Kidney (tissue), 14 donors: ENCODE data around the gene TMEM190. TPM values are rescaled to one million over a fixed set of nuclear protein-coding genes. Genes with fewer than 3 reads are reported as not detected.

ENCODE experiments used
- DNase-seq, 5 donors: peaks; one replicate each; pipeline ENCODE4 v3.0.0-alpha.2; 2013 to 2020
- FAIRE-seq: peaks from 2 replicates; lab custom pipeline; 2012; peaks lifted over from hg19 to GRCh38; lab: Jason Lieb, UNC
- H3K27ac ChIP-seq, 2 donors: one replicate each; pipeline ENCODE4 v1.7.0; 2013; ENCODE audit warnings: low read depth in 2 of 2, low read length in 2 of 2, inconsistent platforms in 1 of 2
- H3K27me3 ChIP-seq: one replicate; pipeline ENCODE4 v1.7.1; 2013; ENCODE audit warnings: low read length, inconsistent platforms; ENCODE audit not compliant: control insufficient read depth, insufficient read depth
- H3K36me3 ChIP-seq, 3 donors: one replicate each; pipeline versions ENCODE4 v1.7.0 to v1.7.1; 2013; ENCODE audit warnings: low read length in 3 of 3, control low read depth in 1 of 3, inconsistent platforms in 1 of 3; ENCODE audit not compliant: insufficient read depth in 3 of 3, control insufficient read depth in 2 of 3
- H3K4me1 ChIP-seq, 3 donors: one replicate each; pipeline versions ENCODE4 v1.7.0 to v1.7.1; 2013; ENCODE audit warnings: low read length in 3 of 3, inconsistent platforms in 1 of 3, low read depth in 1 of 3; ENCODE audit not compliant: control insufficient read depth in 2 of 3, insufficient read depth in 2 of 3
- H3K4me3 ChIP-seq, 3 donors: one replicate each; pipeline versions ENCODE4 v1.7.0 to v1.8.1; 2013; ENCODE audit warnings: low read length in 3 of 3, control low read depth in 1 of 3, inconsistent platforms in 1 of 3
- H3K9ac ChIP-seq, 3 donors: one replicate each; pipeline versions ENCODE4 v1.7.0 to v1.7.1; 2013; ENCODE audit warnings: low read length in 3 of 3, control low read depth in 1 of 3, inconsistent platforms in 1 of 3
- H3K9me3 ChIP-seq, 3 donors: one replicate each; pipeline versions ENCODE4 v1.7.0 to v1.7.1; 2013; ENCODE audit warnings: low read length in 3 of 3, control low read depth in 1 of 3, inconsistent platforms in 1 of 3; ENCODE audit not compliant: control insufficient read depth in 2 of 3, insufficient read depth in 1 of 3
- intact Hi-C: fragments of 100-400 bp; cut with DNase I; formaldehyde crosslinking; loops from one replicate; pipeline ENCODE4 v1.11.1; 2022
- polyA plus RNA-seq: library from polyadenylated mRNA; stranded (reverse); fragments of 350-450 nt; fragmentation: Illumina TruSeq; extraction: RNeasy Lipid Tissue Mini Kit (QIAGEN cat#74804); gene quantifications from one replicate; pipeline ENCODE4 v1.2.3, GENCODE V29; 2014; ENCODE audit warnings: low read depth, low replicate concordance; ENCODE audit not compliant: insufficient read depth
- total RNA-seq: library from RNA; stranded (reverse); fragmentation: NEBNext Ultra II Directional; extraction: Animal tissue kit (Norgen Biotek cat#: 25700); gene quantifications from one replicate; pipeline ENCODE4 v1.2.1, GENCODE V29; 2021
- TF ChIP-seq, protein P1 (sequence below): IDR thresholded peaks from 3 replicates; pipeline ENCODE4 v1.5.1; 2012; ENCODE audit warnings: mild to moderate bottlenecking, moderate library complexity, borderline replicate concordance; ENCODE audit not compliant: insufficient read depth; ENCODE audit errors: extremely low read depth
- donor health status: control.
- donor health status: control.
- donor health status: control.
- donor health status: control.
- donor health status: control.
- donor health status: DM: yes; HTN: yes; CAD: no.
- donor health status: Normal renal cell carcinoma (clear cell type).

Gene TMEM190
- total and polyA plus RNA-seq, 2 donors from 2014 or later = not detected

DNA sequence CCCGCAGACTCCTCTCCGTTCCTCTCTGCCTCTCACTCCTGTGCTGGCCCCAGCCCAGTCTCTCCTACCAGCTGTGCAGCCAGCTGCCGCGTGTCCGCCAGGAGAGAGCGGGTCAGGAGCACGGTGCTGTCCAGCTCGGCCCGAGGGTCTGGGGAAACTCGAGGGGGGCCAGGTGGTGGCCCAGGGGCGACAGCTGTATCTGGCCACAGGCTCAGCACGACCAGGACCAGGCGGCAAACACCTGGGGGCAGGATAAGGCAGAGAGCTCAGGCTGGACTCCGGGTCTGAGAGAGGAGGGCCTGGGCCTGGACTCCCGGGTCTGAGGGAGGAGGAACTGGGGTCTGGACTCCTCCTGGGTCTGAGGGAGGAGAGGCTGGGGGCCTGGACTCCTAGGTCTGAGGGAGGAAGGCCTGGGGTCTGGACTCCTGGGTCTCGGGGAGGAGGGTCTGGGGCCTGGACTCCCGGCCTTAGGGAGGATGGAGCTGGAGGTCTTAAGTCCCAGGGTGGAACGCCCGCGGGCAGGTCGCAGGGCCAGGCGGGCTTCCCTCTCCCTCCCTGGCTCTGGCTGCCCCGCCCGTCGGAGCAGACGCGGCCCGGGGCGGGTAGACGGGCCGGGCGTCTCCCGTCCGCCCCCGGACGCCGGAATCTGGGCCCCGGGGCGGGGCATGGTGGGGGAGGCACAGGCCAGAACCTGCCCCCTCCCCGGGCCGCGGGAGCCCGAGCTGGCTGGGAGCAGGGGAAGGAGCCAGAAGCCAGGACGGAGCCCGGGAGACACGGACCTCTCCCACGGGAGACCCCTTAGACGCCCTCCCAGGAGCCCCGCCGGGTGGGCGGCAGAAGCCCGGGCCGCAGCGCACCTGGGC lies 7.7 kb upstream of the TMEM190 start:
- Histone ChIP-seq H3K4me3 (no peak overlapping the region), H3K27ac (no peak overlapping the region), H3K9ac (no peak overlapping the region), H3K27me3 (peaks cover 9% of the 10 kb centered on the region), H3K4me1 (peaks cover 0 to 2% (median 0%) of the 10 kb centered on the region in 3 donors), H3K9me3 (no peaks in the 10 kb centered on the region), H3K36me3 (no peaks in the 10 kb centered on the region)
- FAIRE-seq = no peak
- peak in 3 of 5 donors; percentile 43 to 86 (median 69) for DNase-seq
- intact Hi-C loops = no loop called here
- TF ChIP-seq, protein P1, sequence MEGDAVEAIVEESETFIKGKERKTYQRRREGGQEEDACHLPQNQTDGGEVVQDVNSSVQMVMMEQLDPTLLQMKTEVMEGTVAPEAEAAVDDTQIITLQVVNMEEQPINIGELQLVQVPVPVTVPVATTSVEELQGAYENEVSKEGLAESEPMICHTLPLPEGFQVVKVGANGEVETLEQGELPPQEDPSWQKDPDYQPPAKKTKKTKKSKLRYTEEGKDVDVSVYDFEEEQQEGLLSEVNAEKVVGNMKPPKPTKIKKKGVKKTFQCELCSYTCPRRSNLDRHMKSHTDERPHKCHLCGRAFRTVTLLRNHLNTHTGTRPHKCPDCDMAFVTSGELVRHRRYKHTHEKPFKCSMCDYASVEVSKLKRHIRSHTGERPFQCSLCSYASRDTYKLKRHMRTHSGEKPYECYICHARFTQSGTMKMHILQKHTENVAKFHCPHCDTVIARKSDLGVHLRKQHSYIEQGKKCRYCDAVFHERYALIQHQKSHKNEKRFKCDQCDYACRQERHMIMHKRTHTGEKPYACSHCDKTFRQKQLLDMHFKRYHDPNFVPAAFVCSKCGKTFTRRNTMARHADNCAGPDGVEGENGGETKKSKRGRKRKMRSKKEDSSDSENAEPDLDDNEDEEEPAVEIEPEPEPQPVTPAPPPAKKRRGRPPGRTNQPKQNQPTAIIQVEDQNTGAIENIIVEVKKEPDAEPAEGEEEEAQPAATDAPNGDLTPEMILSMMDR = no peak

DNA sequence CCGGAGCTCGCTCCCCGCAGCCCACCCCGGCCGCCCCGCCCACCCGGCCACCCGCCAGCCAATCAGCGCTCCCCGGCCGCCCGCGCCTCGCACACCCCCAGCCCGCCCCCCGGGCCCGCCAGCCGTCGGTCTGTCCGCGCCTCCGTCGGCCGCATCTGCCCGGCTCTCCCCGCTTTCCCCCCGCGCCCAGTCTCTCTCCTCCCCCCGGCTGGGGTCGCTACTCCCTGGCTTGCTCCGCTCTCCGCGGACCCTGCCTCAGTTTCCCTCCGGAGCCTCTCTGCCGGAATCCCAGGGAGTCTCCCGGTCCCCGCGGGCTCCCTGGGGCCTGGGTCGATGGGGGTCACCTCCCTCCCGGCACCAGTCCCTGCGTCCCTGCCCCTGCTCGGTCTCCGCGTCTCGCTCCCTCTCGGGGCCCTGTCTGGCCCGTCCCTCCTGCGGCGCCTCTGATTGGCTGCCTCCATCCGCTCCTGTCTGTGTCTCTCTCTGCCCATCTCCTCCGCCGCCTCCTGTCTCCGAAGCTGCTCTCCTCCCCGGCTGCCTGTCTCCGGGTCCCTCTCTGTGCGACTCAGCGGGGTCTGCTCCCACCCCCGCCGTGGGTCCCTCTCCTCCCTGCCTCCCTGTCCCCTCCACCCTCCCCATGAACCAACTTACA lies 6.8 kb upstream of the TMEM190 start:
- no peak for FAIRE-seq
- Histone ChIP-seq H3K27me3 (peaks cover 9% of the 10 kb centered on the region), H3K9me3 (no peaks in the 10 kb centered on the region), H3K4me3 (no peak overlapping the region), H3K9ac (no peak overlapping the region), H3K4me1 (peaks cover 0 to 2% (median 0%) of the 10 kb centered on the region in 3 donors), H3K27ac (no peak overlapping the region), H3K36me3 (no peaks in the 10 kb centered on the region)
- intact Hi-C loops = no loop called here
- TF ChIP-seq, protein P1 = no peak
- DNase-seq = peak; percentile 62 to 82 (median 65)

- no peaks in the 10 kb centered on the region for H3K36me3 ChIP-seq
- no peak within 1 kb of the TSS for H3K4me3 ChIP-seq
- no peak within 1 kb of the TSS for H3K9ac ChIP-seq
- FAIRE-seq (no peak), DNase-seq (peak in 1 of 5 donors; percentile 78)
- intact Hi-C loops = no loop called here
- H3K9me3 ChIP-seq = no peaks in the 10 kb centered on the region
- TF ChIP-seq, protein P1 = no peak
- peaks cover 9% of the 10 kb centered on the region for H3K27me3 ChIP-seq
- H3K4me1 ChIP-seq = peaks cover 0 to 2% (median 0%) of the 10 kb centered on the region in 3 donors
- no peak within 1 kb of the TSS for H3K27ac ChIP-seq
These were observed 6.2 kb upstream of the TMEM190 start, which contains the start of gene IL11 for GRCh38 chr19:55370305-55370988. TSS of gene IL11 (minus strand) at chr19:55370463. CDS start at chr19:55370310, 153 bp downstream.
